Kidney glomerular epithelial cell (primary cell): Measurements from ENCODE around the gene CD34.

Experiments used
- DNase-seq: peaks from one replicate; lab custom pipeline; 2025; lab: John Stamatoyannopoulos, UW

The CD34 gene

GRCh38 chr1:207873055-207873890 lies 37.7 kb downstream of the CD34 start:
- DNase-seq: no peak

- DNase-seq: no peak
Observed at GRCh38 chr1:207872621-207873020, 38.3 kb downstream of the CD34 start.

- no peak for DNase-seq
Observed at GRCh38 chr1:207871117-207871649, 39.7 kb downstream of the CD34 start.

- no peak for DNase-seq
Observed at GRCh38 chr1:207870306-207871031, 40.5 kb downstream of the CD34 start.

GRCh38 chr1:207869859-207870258 lies 41.1 kb downstream of the CD34 start:
- DNase-seq: no peak

- DNase-seq: peak; percentile 40
Observed at GRCh38 chr1:207868774-207869721, 41.9 kb downstream of the CD34 start.

- DNase-seq: no peak
Observed at GRCh38 chr1:207868251-207868773, 42.6 kb downstream of the CD34 start.

GRCh38 chr1:207867136-207868109 lies 43.5 kb downstream of the CD34 start:
- DNase-seq: no peak

- peak; percentile 32 for DNase-seq
Observed at GRCh38 chr1:207866471-207867135, 44.3 kb downstream of the CD34 start.

GRCh38 chr1:207863893-207864535 lies 46.9 kb downstream of the CD34 start:
- no peak for DNase-seq

- DNase-seq: no peak
Observed at GRCh38 chr1:207862241-207862787, 48.6 kb downstream of the CD34 start.

GRCh38 chr1:207861442-207862177 lies 49.3 kb downstream of the CD34 start:
- no peak for DNase-seq

GRCh38 chr1:207860531-207860930 lies 50.4 kb downstream of the CD34 start:
- DNase-seq: no peak

GRCh38 chr1:207858806-207859205 lies 52.1 kb downstream of the CD34 start:
- no peak for DNase-seq

GRCh38 chr1:207858281-207858680 lies 52.6 kb downstream of the CD34 start:
- no peak for DNase-seq

GRCh38 chr1:207857447-207857846 lies 53.5 kb downstream of the CD34 start:
- no peak for DNase-seq

GRCh38 chr1:207856276-207857023 lies 54.5 kb downstream of the CD34 start:
- no peak for DNase-seq

- no peak for DNase-seq
Observed at GRCh38 chr1:207854001-207854400, 56.9 kb downstream of the CD34 start.
